HG02870 (cell line): ENCODE data around the gene NDOR1.

Source experiments
- ATAC-seq: cut with Tn5 transposase; IDR thresholded peaks from one replicate; pipeline ENCODE4 v1.9.1; 2021; ENCODE audit warnings: mild to moderate bottlenecking, moderate library complexity; ENCODE audit not compliant: unreplicated experiment

NDOR1 gene

DNA sequence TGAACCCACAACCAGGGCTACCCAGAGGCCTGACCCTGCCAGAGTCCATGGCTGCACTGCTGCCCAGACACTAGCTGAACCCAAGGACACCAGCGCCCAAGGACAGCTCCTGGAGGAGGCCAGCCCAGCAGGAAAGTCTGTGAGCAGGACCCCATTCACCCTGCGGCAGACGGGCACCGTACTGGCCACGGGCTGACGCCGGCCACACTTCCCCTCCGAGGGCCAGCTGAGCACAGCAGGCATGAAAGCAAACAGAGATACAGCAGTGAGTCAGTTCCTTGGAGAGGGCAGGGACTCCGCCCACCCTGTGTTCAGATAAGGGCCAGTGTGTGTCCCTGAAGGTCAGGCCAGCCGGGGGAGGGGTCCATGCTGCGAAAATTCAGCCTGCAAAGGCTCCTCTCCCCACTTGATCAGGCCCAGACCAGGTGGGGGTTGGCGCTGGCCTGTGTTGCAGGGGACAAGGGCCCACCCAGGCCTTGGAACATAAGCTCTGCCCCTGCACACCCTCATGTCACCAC lies 13.3 kb downstream of the NDOR1 start:
- ATAC-seq = no peak

GRCh38 chr9:137219757-137220316 lies 14.3 kb downstream of the NDOR1 start:
- ATAC-seq = no peak

DNA sequence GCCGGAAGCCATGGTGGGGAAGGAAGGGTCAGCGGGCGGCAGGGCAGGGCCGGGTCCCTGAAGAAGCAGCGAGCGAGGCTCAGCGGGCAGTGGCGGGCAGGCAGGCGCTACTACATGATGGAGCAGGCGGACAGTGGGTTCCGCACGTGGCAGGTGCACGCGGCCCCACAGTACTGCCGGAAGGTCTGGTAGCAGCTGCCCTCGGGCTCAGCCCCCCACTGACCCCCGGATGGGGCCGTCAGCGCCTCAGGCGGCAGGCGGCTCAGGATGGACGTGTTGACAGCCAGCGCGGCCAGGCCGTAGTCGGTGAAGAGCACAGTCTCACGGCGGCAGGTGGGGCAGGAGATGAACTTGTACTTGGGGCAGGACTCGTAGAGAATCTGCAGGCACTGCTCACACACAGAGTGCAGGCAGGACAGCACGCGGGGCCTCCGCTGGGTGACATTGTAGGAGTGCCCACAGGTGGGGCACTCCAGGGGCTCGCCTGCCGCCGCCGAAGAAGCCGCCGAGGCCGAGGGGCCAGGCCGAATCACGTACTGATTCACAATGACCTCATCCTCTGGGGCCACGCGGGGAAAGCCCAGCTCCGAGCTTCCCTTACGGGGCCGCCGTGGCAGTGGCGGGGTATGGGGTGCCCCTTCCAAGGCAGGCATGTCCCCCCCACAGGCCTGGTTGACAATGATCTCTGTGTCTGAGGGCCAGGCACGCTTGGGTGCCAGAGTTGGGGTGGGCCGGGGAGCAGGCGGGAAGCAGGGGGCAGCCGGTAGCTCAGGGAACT lies 15.0 kb downstream of the NDOR1 start:
- ATAC-seq = no peak

DNA sequence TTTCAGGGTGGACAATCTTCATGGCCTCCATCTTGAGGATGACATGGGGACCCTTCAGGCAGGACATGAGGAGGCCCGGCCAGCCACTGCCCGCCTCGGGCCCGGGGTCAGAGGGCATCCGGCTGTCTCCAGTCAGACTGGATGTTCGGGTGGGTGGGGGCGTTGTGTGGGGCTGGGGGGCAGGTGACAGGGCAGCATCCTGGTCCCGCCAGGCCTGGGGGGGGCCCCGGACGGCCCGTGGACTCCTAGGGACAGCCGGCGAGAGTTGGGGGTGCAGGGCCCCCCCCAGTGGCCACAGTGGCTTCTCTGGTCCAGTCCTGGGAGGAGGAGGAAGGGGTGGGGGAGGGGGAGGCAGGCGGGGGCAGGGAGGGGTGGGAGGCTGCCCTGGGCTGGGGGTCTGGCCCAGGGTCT lies 15.6 kb downstream of the NDOR1 start:
- ATAC-seq = no peak

- ATAC-seq = no peak
Measured at GRCh38 chr9:137221506-137222111, 16.1 kb downstream of the NDOR1 start.

- no peak for ATAC-seq
Measured at GRCh38 chr9:137222190-137223077, 16.9 kb downstream of the NDOR1 start, which contains the start of gene RNF208. Gene RNF208 (minus strand): TSS chr9:137222240. CDS start chr9:137221212, 1,028 bp downstream.

DNA sequence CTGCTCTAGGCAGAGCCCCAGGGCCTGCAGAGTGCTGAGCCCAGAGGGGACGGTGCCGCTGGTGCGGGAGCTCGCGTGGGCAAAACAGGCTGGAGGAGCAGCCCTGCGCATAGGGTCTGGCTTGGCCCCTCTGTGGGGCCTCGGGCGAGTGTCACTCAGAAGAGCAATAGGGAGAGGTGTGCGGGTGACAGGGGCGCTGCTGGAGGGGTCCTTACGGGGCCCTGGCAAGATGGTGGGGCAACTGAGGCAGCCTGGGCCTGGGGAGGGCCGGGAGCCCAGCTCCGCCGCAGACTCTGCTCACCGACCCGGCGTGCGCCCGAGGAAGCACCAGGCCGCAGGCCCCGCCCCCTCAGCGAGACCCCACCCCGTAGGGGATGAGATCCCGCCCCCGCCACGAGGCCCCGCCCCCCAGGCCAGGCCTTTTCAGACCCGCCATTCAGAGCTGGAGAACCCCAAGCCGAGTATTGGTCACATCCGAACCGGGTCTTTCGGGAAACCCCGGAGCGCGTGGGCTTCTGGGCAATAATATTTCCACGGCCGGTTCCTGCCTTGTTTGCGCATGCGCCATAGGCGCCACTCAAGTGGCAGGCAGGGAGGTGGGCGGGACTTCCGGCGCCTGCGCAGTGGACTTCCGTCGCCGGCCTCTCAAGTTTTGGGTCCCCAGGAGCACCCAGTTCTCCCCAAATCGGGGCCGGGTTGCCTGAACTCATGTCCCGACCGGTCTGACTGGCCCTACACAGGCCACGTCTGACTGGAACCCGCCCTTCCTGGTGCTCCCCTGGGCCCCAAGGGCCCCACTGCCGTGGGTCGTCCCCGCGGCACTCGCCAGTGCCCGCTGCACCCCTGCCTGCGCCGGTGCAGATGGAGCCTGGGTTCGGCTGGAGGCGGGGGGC lies 17.8 kb downstream of the NDOR1 start:
- peak; percentile 65 for ATAC-seq

DNA sequence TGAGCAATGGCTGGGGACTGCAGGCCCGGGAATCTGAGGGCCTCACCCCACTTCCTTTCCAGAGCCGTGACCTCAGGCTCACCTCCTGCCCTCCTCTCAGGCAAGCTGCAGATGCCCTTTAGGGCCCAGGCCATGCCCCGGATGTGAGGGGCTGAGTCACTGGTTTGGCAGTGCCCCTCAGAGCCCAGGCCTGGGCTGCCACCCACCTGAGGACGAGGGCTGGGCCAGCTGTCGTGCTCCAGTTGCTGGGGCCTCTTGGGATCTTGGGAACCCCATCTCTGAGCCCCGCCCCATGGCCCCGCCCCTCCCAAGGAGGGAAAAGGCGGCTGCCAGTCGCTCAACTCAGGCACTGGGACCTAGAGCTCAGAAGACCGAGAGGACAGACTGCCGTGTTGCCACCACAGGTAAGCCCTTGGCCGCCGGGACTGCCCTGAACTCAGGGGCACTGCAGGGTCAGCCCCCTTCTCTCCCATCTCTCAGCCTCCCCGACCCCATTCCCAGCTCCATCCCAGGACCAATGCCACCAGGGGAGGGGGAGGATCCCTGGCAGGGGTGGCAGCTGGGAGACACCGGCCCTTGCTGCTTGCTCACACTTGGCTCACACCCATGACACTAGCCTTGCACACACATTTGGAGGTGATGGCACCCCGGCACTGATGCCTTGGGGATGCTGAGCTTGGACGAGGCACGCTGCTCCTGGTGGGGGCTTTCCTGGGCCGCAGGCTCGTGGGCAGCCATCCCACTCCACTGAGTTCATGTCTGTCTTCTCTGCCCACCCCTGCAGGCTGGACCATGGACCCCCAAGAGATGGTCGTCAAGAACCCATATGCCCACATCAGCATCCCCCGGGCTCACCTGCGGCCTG lies 19.6 kb downstream of the NDOR1 start, which contains the start of gene CYSRT1:
Gene CYSRT1, plus strand, starts transcription at position 345 of the 865 bp plus-strand sequence. Its CDS starts 448 bp downstream, at position 793.
- no peak for ATAC-seq

DNA sequence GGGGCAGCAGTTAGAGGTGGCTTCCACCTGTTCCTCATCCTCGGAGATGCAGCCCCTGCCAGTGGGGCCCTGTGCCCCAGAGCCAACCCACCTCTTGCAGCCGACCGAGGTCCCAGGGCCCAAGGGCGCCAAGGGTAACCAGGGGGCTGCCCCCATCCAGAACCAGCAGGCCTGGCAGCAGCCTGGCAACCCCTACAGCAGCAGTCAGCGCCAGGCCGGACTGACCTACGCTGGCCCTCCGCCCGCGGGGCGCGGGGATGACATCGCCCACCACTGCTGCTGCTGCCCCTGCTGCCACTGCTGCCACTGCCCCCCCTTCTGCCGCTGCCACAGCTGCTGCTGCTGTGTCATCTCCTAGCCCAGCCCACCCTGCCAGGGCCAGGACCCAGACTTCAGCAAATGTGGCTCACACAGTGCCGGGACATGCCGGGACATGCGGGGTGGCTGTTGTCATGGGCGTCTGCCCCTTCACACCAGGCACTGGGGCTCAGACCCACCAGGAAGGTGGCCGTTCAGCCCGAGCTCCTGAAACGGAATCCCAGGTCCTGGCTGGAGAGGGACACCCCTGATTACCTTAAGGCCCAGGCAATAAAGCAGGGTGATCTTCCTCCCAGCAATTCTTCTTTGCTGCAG lies 20.3 kb downstream of the NDOR1 start:
- no peak for ATAC-seq

DNA sequence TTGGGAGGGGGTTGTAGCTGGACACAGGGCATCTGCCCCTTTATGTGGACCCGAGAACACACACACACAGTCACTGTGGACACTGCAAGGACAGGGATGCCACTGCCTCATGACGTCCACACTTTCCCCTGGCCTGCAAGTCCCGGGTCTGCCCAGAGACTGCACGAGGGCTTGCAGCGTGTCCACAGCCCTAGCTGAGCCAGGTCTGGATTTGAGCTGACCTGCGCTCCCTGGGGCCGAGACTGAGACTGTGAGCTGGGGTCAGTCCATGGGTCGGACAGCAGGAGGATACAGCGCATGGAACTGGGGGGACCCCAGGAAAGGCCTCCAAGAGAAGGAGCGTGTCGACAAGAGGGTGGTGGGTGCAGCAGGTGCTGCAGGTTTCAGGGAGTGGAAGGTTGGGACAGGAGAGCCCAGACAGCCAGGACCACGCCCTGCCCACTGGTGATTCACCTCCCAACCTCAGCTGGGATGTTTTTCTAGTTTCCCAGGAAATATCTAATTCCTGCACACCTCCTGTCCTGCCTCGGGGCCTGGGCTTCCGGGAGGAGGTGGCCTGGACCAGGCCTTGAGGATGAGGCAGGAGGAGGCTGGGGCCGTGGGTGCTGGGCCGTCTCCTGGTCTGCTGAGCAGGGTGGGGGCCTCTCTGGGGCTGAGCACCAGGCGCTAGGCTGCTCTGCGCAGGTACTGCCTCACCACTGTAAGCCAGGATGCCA lies 21.0 kb downstream of the NDOR1 start:
- ATAC-seq = no peak

DNA sequence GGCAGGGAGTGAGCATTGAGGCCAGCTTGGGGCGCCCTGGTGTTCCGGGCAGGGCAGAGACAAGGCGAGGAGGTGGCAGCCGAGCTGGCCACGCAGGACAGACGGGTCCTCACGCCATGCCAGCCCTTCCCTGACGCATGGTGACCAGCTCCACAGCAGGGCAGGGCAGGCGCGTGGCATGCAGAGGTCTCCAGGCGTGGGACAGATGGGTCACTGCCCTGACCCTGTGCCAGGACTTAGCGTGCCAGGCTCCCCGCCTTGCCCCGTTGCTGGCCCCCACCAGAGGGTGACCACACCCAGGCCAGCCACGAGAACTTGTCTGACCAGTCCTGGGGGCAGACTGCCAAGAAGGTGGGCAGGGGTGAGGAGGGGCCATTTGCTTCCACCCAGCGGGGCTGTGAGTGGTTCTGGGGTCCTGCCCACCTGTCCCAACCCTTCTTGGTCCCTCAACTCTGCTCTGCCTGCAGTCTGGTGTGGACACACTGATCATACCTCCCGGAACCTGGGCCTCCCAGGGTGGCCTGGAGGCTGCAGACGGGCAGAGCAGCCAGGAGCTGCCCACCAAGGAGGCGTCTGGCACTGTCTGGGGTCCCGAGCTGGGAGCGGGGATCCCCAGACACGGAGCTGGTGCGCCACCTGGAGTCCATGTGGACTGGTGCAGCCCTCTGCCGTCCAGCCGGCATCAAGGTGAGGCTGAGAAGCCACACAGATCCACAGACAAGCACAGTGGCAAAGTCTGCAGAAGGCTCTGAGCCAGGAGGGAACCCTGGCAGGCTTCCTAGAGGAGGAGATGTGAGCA lies 21.8 kb downstream of the NDOR1 start, which contains the start of gene RNF224:
Gene RNF224, plus strand, starts transcription at position 449 of the 799 bp plus-strand sequence. CDS start 834 bp downstream, outside the sequence.
- no peak for ATAC-seq

DNA sequence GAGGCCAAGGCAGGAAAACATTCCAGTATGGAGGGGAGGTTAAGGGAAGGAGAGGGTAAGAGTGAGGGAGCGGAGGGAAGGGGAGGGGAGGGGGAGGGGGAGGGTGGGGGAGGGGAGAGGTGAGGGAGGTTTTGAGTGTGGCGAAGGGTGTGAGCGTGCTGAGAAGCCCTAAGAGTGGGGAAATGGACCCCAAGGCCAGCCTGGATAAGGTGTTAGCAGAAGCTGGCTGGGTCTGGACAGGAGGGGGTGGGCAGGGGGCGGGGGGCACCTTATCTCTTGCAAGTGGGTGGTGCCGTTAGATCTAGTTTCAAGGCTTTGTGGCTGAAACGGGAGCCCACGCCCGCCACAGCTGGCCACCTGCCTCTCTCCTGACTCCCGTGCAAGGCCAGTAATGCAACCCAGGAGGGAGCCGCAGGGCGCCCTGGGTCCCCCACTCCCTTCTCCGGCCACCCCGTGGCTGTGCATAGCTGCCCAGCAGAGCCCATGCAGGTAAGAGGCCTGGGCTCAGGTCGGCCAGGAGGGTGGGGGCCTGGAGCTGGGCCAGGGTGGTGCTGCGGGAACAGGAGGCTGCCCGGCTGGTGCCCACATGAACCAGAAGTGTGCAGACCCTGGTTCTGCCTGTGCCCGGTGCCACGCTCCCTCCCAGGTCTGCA lies 22.5 kb downstream of the NDOR1 start:
- ATAC-seq = no peak

DNA sequence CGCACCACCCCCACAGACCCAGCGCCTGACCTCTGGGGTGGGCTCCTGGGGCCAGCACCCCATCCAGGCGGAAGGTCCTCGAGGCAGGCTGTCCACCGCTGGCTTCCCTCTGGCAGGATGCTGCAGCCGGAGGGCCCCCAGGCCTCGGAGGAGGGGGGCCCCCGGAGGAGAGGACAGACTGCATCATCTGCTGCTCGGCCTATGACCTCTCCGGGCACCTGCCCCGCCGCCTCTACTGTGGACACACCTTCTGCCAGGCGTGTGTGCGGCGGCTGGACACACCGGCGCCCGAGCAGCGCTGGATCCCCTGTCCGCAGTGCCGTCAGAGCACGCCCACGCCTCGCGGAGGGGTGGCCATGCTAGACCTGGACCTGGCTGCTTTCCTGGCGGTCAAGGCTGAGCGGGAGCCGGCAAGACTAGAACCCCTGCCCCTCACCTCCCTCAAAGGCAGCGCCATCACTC lies 23.0 kb downstream of the NDOR1 start:
- no peak for ATAC-seq

GRCh38 chr9:137228968-137229896 lies 23.7 kb downstream of the NDOR1 start:
- ATAC-seq = no peak
